Body of pancreas (tissue), 4 donors: ENCODE data around the gene IFNL1. TPM values are rescaled to one million over a fixed set of nuclear protein-coding genes. Genes with fewer than 3 reads are reported as not detected.

Source experiments
- ATAC-seq: fragments of 150-250 bp; one replicate; pipeline ENCODE4 v1.9.1; 2016
- DNase-seq, 4 donors: peaks; one replicate each; pipeline ENCODE4 v3.0.0-alpha.2; 2019
- H3K27ac ChIP-seq, 4 donors: fragments of 200-600 bp; sonication (generic); 1 replicate in 3 of 4; 2 replicates in 1 of 4; pipeline versions ENCODE4 v1.5.1 to v1.6.1; 2016 to 2019; ENCODE audit warnings: mild to moderate bottlenecking in 1 of 4, mixed read lengths in 1 of 4, moderate library complexity in 1 of 4
- H3K27me3 ChIP-seq, 2 donors: fragments of 200-600 bp; sonication (generic); one replicate each; pipeline ENCODE4 v1.6.0; 2016; ENCODE audit warnings: mild to moderate bottlenecking in 1 of 2
- H3K36me3 ChIP-seq, 2 donors: fragments of 200-600 bp; sonication (generic); replicated peaks in 1 of 2; 2 replicates each; pipeline ENCODE4 v1.5.1; 2016; ENCODE audit warnings: low read depth in 2 of 2; ENCODE audit not compliant: insufficient read depth in 1 of 2
- H3K4me1 ChIP-seq: fragments of 200-600 bp; sonication (generic); one replicate; pipeline ENCODE4 v1.6.0; 2016
- H3K4me3 ChIP-seq, 2 donors: fragments of 200-600 bp; sonication (generic); 1 replicate in 1 of 2; 2 replicates in 1 of 2; pipeline ENCODE4 v1.5.1; 2016 to 2019
- H3K9me3 ChIP-seq, 3 donors: fragments of 200-600 bp; sonication (generic); 1 replicate in 2 of 3; 2 replicates in 1 of 3; pipeline ENCODE4 v1.5.1; 2016
- POLR2A ChIP-seq, 3 donors: fragments of 450-650 bp; IDR thresholded peaks; one replicate each; pipeline ENCODE4 v1.6.1; 2016; ENCODE audit warnings: antibody characterized with exemption in 3 of 3, mild to moderate bottlenecking in 2 of 3
- WGBS, 2 donors: methylation state at CpG; one replicate each; pipeline ENCODE4 v1.1.5; 2017; 5-methylcytosine and 5-hydroxymethylcytosine counted together
- intact Hi-C: fragments of 100-400 bp; cut with DNase I; formaldehyde crosslinking; loops from one replicate; pipeline ENCODE4 v1.15.1; 2023
- total RNA-seq, 2 donors: library from RNA; depleted of rRNA; stranded (reverse); fragments of >200 nt; gene quantifications; one replicate each; pipeline ENCODE4 v1.1.0, GENCODE V29; 2016
- TF ChIP-seq, protein P1 (sequence below), 7 experiments: fragments of 450-650 bp in 4 of 7; fragments of 200-600 bp in 3 of 7; sonication (generic) in 3 of 7; IDR thresholded peaks; one replicate each; pipeline ENCODE4 v1.5.1; 2016 to 2019; ENCODE audit warnings: antibody characterized with exemption in 7 of 7

Gene IFNL1
- total RNA-seq, 2 donors from 2014 or later = not detected

DNA sequence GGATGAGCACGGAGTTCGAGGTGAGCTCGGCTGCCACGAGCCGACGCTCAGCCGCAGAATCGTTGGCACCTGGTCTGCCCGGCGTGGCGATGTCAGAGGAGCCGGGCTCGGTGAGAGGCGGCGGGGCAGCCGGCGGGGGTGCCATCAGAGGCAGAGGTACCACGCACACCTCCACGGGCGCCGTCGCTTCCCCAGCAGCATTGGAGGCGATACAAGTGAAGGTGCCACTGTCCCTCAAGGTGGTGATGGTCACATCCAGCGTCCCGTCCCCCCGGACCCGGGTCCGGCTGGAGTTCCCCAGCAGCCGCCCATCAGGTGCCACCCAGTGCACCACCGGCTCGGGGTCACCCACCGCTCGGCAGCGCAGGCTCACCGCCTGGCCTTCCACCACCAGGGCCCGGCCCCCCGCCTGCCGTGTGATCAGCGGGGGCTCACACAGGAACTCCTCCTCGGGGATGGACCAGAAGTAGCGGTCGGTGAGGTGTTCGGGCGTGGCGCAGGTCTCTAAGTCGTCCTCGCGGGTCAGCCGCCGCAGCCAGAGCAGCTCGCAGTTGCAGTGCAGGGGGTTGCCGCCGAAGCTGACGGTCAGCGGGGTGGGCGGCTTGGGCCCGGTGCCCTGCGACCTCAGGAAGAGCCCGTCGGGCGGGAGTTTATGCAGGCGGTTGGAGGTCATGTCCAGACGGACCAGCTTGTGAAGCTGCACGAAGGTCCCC lies 18.0 kb downstream of the IFNL1 start:
- H3K9me3 ChIP-seq = no peaks in the 10 kb centered on the region
- intact Hi-C loops = no loop called here
- no peak overlapping the region for H3K27ac ChIP-seq
- H3K4me1 ChIP-seq = peaks cover under 1% of the 10 kb centered on the region
- H3K4me3 ChIP-seq = no peak overlapping the region
- H3K36me3 ChIP-seq = no peaks in the 10 kb centered on the region
- H3K27me3 ChIP-seq = no peaks in the 10 kb centered on the region
- DNase-seq (no peak), ATAC-seq (no peak)
- TF ChIP-seq POLR2A (IDR thresholded peaks at IDR 0.05) = no peak
- TF ChIP-seq, protein P1, sequence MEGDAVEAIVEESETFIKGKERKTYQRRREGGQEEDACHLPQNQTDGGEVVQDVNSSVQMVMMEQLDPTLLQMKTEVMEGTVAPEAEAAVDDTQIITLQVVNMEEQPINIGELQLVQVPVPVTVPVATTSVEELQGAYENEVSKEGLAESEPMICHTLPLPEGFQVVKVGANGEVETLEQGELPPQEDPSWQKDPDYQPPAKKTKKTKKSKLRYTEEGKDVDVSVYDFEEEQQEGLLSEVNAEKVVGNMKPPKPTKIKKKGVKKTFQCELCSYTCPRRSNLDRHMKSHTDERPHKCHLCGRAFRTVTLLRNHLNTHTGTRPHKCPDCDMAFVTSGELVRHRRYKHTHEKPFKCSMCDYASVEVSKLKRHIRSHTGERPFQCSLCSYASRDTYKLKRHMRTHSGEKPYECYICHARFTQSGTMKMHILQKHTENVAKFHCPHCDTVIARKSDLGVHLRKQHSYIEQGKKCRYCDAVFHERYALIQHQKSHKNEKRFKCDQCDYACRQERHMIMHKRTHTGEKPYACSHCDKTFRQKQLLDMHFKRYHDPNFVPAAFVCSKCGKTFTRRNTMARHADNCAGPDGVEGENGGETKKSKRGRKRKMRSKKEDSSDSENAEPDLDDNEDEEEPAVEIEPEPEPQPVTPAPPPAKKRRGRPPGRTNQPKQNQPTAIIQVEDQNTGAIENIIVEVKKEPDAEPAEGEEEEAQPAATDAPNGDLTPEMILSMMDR (IDR thresholded peaks at IDR 0.05) = no peak
- 95 to 97% methylated on average over 37 to 58 of the region's 64 CpGs for WGBS, 2 donors

DNA sequence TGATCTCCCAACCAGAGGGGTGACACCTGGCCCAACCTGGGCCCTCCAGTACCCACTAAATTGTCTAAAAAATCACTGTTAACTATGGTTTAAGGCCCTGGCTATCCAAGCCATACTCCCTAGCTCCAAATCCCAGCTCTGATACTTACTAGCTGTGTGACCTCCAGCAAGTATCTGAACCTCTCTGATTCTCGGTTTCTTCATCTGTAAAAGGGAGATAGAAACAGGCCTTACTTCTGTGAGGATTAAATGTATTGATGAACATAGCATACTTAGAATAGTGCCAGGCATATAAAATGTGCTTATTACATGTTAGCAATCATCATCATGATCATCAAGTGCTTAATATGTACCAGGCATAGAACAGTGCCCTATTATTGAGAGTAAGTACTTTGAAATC lies 19.7 kb downstream of the IFNL1 start:
- no peak for DNase-seq
- no peak for ATAC-seq
- Histone ChIP-seq H3K9me3 (no peaks in the 10 kb centered on the region), H3K36me3 (no peaks in the 10 kb centered on the region), H3K4me1 (peaks cover 12% of the 10 kb centered on the region), H3K27me3 (no peaks in the 10 kb centered on the region), H3K4me3 (no peak overlapping the region), H3K27ac (no peak overlapping the region)
- TF ChIP-seq, protein P1 (IDR thresholded peaks at IDR 0.05) = no peak
- TF ChIP-seq POLR2A (IDR thresholded peaks at IDR 0.05) = no peak
- 92 to 100% methylated on average over 1 of the region's 1 CpG for WGBS, 2 donors
- intact Hi-C loops = loop anchor here (5.0 kb wide), 1 partner anchor 199 kb away; no protein-coding TSS in a partner anchor

DNA sequence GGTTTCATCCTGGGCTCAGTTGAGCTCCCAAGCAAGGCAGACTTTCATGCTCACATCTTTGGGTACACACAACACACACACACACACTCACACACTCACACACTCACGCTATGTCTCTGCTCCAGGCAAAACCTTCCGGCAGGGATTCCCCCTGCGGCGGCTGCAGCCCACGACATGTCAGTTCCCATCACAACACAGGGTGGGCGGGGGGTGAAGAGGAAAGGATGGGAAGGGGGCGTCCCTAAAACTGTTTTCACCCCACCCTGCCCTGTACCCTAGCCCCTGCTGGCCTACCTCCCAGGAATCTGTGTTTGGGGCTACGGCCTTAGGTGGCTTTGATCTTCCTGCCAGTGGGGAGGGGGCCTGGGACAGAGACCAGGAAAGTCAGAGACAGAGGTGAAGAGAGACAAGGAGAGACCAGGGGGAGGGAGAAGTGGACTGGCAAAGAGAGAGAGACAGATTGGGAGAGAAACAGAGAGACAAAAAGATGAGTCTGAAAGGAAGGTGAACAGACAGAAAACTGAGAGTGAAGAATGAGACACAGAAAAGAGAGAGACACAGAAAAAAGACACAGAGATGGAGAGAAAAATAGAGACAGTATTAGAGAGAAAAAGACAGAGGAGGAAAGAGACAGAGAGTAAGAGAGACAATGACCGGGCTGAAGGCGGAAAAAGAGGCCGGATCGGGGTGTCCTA lies 20.6 kb downstream of the IFNL1 start:
- Histone ChIP-seq H3K27ac (no peak overlapping the region), H3K36me3 (no peaks in the 10 kb centered on the region), H3K4me1 (peaks cover 12% of the 10 kb centered on the region), H3K27me3 (no peaks in the 10 kb centered on the region), H3K4me3 (no peak overlapping the region), H3K9me3 (no peaks in the 10 kb centered on the region)
- TF ChIP-seq POLR2A (IDR thresholded peaks at IDR 0.05) = no peak
- TF ChIP-seq, protein P1 (IDR thresholded peaks at IDR 0.05) = no peak
- no peak for ATAC-seq
- DNase-seq = no peak
- 92 to 95% methylated on average over 12 of the region's 12 CpGs for WGBS, 2 donors
- intact Hi-C loops = loop anchor here (5.0 kb wide), 1 partner anchor 199 kb away; no protein-coding TSS in a partner anchor

GRCh38 chr19:39317476-39317875 lies 21.3 kb downstream of the IFNL1 start:
- DNase-seq (no peak), ATAC-seq (no peak)
- intact Hi-C loops = loop anchor here (5.0 kb wide), 1 partner anchor 200 kb away; no protein-coding TSS in a partner anchor
- H3K36me3 ChIP-seq = no peaks in the 10 kb centered on the region
- no peak for TF ChIP-seq POLR2A (IDR thresholded peaks at IDR 0.05)
- TF ChIP-seq, protein P1 (IDR thresholded peaks at IDR 0.05) = no peak
- no peaks in the 10 kb centered on the region for H3K27me3 ChIP-seq
- 92 to 93% methylated on average over 4 of the region's 4 CpGs for WGBS, 2 donors
- H3K9me3 ChIP-seq = no peaks in the 10 kb centered on the region
- H3K4me3 ChIP-seq = no peak overlapping the region
- H3K27ac ChIP-seq = no peak overlapping the region
- peaks cover 12% of the 10 kb centered on the region for H3K4me1 ChIP-seq
